Tongue (tissue), 2 donors: ENCODE data around the gene JAZF1. TPM values are rescaled to one million over a fixed set of nuclear protein-coding genes. Genes with fewer than 3 reads are reported as not detected.

Experiments
- DNase-seq: peaks from one replicate; pipeline ENCODE4 v3.0.0-alpha.2; 2015
- total RNA-seq: library from RNA; depleted of rRNA; stranded (reverse); fragments of >200 nt; gene quantifications from one replicate; pipeline ENCODE4 v1.2.3, GENCODE V29; 2014

JAZF1 gene
- total RNA-seq, 1 donor from 2014 or later = 30.4 TPM

GRCh38 chr7:28136420-28136819 is 44.2 kb downstream of the JAZF1 start:
- no peak for DNase-seq

GRCh38 chr7:28135760-28136159 is 44.8 kb downstream of the JAZF1 start:
- peak; percentile 52 for DNase-seq

DNA sequence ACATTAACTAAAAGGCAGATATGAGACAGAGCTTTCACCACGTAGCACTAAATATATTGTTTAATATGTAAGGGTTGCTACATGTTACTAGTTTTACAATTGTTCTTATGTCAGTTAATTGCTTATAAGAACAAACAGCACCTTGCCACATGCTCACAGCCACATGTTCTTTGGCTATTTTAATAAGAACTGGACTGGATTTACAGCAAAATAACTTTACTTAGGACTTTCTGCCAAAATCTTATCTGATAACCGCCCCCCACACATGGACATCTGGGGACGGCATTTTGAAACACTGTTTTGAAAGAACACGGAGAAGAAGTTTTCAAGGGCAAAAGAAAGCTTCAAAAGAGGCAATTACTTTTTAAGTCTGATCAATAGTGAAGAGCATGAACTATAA is 45.3 kb downstream of the JAZF1 start:
- DNase-seq = peak; percentile 24

DNA sequence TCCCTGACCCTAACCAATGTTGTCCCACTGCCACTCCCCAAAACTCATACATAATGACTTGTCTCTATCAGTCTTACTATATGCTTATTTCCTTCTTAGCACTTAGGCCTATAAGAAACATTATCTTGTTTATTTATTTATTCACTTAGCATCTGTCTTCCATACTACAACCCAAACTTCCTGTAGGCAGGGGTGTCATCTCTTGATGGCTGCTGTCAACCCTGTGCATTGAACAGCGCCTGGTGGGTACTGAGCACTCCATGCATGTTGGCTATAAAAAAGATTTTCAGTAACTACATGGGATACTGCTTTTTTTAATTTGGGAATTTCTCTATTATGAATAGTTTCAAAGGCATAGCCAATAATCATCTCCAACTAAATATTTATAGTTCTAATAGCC is 46.7 kb downstream of the JAZF1 start:
- no peak for DNase-seq

DNA sequence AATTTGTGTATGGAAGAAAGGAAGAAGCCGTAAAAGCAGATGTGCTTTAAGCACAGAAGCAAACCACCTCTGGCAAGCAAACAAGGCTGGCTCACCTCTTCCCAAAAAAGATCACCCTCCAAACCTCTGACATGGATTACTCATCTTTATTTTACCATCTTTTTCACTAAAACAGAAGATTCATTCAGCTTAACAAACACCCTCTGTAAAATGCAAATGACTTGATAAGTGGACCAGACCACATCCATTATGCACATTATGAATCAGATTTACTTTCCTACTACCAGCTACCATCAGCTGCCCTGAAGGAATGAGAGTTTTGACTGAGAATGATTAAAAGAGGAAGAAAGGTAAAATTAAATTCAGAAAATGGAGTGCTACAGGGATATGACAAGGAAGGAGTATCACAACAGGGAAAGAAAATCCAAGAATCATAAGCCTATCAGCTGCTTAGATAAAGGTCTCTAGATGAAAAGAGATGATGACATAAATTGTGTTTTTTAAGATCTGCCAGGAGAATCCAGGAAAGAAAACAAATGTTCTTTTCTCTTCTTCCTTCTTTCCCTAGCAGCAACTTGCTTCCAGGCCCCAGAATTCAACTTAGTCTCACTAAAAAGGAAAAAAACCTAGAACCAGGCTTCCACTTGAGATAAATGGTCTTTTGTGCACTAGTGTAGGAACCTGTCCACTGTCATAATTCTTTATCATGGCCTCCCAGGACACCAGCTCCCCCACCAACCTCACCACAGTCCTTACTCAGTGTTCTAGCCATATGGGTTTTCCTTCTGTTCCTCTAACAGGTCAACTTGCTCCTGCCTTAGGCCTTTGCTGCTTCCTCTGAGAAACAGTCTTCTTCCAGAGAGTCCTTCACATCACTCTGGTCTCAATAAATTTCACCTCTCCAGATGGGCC is 47.4 kb downstream of the JAZF1 start:
- no peak for DNase-seq

- no peak for DNase-seq
Measured at GRCh38 chr7:28130277-28130676, 50.3 kb downstream of the JAZF1 start.

DNA sequence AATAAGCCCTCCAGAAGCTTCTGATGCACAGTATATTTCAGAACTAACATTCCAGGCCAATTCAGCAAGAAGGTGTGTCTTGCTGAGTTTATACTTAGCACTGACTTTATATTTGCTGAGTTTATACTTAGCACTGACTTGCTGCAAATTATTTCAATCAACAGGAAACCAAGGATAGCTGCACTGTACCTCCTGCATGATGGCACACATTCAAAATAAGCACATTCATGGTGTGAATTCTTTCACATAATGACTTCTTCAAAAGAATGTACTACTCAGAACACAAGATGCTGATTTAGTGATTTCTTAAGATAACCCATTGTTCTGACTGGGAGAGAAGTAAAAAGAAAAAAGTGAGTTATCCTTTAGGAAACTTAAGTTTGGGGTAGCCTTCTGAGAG is 52.0 kb downstream of the JAZF1 start:
- no peak for DNase-seq

DNA sequence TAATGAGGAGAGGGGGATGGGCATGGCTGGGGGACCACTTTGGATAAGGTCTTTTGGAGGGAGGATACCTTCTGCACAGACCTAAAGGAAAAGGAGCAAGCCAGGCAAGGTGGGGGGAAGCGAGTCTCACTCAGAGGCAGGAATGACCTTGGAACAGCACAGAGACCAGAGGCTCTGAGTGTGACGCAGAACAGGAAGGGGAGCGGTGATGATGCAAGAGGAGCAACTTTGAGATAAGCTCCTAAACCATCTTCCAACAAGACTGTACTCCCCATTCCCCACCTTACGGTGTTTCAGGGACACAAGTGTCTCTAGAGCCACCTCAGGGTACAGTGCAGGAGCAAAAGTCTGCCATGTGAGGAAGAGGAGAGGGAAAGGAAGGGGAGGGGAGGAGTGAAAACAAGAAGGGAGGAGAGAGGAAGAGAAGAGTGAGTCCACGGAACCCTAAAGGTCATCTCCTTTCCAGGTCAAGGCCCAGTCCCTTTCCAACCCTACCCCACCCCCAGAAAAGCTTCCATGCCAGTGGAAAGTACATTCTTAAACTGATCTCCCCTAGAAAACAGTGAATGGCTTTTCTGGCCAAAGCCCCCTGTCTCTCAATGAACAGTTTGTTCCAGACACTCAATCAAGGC is 54.1 kb downstream of the JAZF1 start:
- no peak for DNase-seq

GRCh38 chr7:28125431-28126409 is 54.9 kb downstream of the JAZF1 start:
- no peak for DNase-seq

GRCh38 chr7:28124413-28124812 is 56.2 kb downstream of the JAZF1 start:
- DNase-seq = no peak

DNA sequence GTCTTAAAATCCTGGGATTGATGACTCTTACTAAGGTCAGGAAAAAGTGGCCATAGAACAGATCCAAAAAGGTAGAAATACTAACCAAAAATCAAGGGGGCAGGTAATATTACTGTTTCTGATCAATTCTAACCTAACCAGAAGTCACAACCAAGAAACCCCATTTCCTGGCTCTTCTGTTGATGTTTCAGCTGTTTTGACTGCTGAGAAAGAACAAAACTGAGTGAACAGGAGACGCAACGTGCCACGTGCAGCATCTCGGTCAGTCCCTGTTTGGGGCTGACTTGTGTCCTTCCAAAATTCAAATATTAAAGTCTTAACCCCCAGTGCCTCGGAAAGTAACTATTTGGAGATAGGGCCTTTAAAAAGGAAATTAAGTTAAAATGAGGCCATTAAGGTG is 56.8 kb downstream of the JAZF1 start:
- no peak for DNase-seq

DNA sequence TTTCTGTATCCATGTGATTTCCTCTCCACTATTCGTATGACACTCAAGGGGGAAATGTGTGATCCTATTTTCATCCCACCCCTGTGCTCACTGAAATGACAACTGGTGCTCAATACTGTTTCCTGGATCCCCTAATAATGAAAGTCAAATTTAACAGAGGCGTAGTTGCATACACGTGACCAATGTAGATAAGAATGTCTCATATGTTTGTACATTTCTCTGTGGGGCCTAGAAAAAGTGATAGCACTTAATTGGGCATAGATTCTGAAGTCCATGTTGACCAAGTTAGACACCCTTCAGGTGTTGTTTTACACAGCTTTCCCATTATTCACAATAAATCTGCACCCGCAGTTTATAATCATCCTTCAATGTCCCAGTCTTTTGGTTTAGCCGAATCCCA is 59.1 kb downstream of the JAZF1 start:
- DNase-seq = no peak

DNA sequence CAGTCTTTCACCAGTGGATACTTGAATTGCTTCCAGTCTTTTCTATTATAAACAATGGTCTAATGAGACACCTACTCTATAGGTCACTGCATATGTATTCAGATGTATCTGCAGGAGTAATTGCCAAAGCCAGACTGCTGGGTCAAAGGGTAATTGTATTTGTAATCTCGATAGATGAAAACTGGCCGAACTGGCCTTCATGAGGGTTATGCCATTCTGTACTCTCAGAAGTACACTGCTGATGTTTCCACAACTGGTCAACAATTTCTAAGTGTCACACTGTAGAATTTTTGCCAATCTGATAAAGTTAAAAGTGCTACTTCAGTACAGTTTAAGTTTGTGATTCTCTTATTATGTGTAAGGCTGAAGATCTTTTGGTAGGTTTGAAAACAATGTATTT is 64.6 kb downstream of the JAZF1 start:
- no peak for DNase-seq

DNA sequence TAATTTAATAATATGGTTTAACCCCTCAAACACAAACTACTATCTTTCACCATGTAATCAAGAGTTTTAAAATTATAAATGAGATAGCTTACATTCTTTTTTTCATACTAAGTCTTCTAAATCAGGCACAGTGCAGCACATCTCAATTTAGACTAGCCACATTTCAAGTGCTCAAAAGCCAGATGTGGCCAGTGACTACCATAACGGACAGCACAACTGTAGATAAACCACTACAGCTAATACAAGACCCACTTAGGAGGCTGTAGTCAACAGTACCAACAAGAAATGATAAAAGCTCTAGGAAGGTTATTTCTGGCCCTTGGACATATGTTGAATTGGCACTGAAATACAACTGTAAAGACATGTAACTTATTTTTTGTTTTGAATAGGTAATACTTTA is 65.3 kb downstream of the JAZF1 start:
- DNase-seq = no peak

GRCh38 chr7:28114056-28114455 is 66.5 kb downstream of the JAZF1 start:
- DNase-seq = no peak

- DNase-seq = no peak
Measured at GRCh38 chr7:28112883-28113540, 67.6 kb downstream of the JAZF1 start.

DNA sequence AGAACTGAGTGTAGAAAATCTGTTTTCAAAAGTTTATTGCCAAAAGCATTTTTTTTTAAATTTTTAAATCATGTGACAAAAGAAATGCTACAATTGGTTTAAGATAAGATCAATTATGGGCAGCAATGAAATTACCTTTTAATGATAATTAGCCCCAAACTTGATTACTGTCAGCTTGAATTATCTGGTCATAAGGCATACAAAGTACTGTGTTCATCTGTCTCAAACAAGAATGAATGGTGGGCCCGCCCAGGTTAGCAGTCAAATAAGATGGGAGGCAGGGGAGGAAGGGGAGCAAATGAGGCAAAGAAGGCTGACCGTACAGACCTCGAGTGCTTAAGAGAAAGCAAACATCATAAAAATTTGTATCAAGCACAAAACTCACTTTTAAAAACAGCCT is 68.1 kb downstream of the JAZF1 start:
- DNase-seq = no peak

DNA sequence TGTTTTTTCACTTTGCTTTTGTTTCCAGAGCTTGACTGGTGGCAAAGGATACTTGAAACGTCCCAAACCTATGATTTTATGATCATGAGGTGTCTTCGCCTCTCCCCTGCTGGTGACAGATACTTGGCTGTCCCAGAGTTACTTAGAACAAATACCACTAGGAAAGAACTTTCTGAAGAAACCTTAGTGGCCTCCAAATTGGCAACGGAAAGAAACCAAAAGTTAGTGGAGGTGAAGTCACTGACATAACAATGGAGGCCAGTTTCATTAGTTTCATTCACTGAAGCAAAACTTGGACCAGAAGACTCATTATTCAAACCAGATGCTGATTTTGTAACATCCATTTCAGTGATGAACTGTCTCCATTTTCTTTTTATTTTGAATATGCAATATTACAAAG is 68.6 kb downstream of the JAZF1 start:
- DNase-seq = peak; percentile 79

GRCh38 chr7:28110427-28111012 is 70.1 kb downstream of the JAZF1 start:
- no peak for DNase-seq

DNA sequence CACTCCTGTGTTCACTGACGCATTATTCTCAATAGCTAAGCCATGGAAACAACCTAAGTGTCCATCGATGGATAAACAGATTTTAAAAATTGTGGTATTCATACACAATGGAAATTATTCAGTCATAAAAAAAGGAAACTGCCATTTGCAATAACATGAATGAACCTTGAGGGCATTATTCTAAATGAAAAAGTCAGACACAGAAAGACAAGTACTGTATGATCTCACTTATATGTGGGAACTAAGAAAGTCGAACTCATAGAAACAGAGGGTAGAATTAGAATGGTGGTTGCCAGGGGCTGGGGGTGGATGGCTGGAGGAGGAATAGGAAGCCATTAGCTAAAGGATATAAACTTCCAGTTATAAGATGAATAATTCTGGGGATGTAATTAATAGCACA is 71.8 kb downstream of the JAZF1 start:
- DNase-seq = no peak

GRCh38 chr7:28107960-28108359 is 72.6 kb downstream of the JAZF1 start:
- no peak for DNase-seq
